ENCODE data around the gene PRR14L. TPM values are rescaled to one million over a fixed set of nuclear protein-coding genes. Genes with fewer than 3 reads are reported as not detected.

The PRR14L gene
- total RNA-seq, 1 experiment from 2014 or later: 43.9 TPM

DNA sequence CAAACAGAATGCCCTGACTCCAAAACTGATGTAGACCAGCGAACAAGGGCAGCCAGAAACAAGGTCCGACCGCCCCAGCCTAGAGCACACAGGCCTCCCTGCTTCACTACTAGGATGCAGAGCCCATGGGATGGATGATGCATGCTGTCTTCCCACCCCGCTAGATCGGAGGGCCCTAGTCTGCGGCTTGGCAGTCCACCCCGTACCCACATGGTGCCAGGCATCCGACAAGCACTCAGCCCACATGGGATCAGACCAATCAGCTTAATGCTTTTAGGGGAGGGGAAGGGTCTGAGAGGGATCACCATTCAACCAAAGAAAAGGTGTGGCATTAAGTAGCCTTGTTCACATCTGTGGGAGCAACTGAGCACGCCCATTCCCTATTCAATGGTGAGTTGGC, 118.5 kb downstream of the PRR14L start:
- no peak for TF ChIP-seq EZH2 (IDR thresholded peaks at IDR 0.05; ENCODE audit: low read depth)
- TF ChIP-seq, protein P1, sequence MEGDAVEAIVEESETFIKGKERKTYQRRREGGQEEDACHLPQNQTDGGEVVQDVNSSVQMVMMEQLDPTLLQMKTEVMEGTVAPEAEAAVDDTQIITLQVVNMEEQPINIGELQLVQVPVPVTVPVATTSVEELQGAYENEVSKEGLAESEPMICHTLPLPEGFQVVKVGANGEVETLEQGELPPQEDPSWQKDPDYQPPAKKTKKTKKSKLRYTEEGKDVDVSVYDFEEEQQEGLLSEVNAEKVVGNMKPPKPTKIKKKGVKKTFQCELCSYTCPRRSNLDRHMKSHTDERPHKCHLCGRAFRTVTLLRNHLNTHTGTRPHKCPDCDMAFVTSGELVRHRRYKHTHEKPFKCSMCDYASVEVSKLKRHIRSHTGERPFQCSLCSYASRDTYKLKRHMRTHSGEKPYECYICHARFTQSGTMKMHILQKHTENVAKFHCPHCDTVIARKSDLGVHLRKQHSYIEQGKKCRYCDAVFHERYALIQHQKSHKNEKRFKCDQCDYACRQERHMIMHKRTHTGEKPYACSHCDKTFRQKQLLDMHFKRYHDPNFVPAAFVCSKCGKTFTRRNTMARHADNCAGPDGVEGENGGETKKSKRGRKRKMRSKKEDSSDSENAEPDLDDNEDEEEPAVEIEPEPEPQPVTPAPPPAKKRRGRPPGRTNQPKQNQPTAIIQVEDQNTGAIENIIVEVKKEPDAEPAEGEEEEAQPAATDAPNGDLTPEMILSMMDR (conservative IDR thresholded peaks at IDR 0.05): no peak
- H3K4me1 ChIP-seq (replicated peaks; ENCODE audit: insufficient read depth): peaks cover 47% of the 10 kb centered on the region
- no peak overlapping the region for H2AFZ ChIP-seq
- no peaks in the 10 kb centered on the region for H3K9me2 ChIP-seq (ENCODE audit: insufficient read depth)
- intact Hi-C loops (cut with micrococcal nuclease; ENCODE audit: unreplicated experiment): loop anchor here (10.0 kb wide), 1 partner anchor 147 kb away; the partner anchor contains the start of gene EIF4ENIF1
- peaks cover 48% of the 10 kb centered on the region for H4K20me1 ChIP-seq (ENCODE audit: insufficient read depth)
- peaks cover 90% of the 10 kb centered on the region for H3K79me2 ChIP-seq (ENCODE audit: low read depth)
- H3K4me2 ChIP-seq: peak overlapping the region; percentile 86; the same call in 1 of the 2 replicates
- peaks cover 34% of the 10 kb centered on the region for H3F3A ChIP-seq (ENCODE audit: insufficient read depth, low read depth)
- no peaks in the 10 kb centered on the region for H3K9me3 ChIP-seq (ENCODE audit: insufficient read depth, low read depth)
- no peaks in the 10 kb centered on the region for H3K27me3 ChIP-seq (ENCODE audit: insufficient read depth, low read depth)
- CTCF ChIA-PET: interaction anchor here (0.5 to 1.2 kb wide), 3 partner anchors 13 to 50 kb away, joined by 3 read pairs; no protein-coding TSS in a partner anchor
- POLR2A ChIA-PET (ENCODE audit: unreplicated experiment): interaction anchor here (0.5 kb wide), 1 partner anchor 570 kb away, joined by 18 read pairs; no protein-coding TSS in a partner anchor
- H3K36me3 ChIP-seq (ENCODE audit: low read depth): 0 out of 2 replicates have a peak, but pooled peaks cover 4% of the 10 kb centered on the region
- no TSS peak for BruUV-seq (replicated peaks)
- peak overlapping the region; percentile 84; the same call in 1 of the 2 replicates for H3K4me3 ChIP-seq
- H3K27ac ChIP-seq: 0 out of 2 replicates have a peak overlapping the region, but pooled peaks have one; percentile 51
- DNase-seq: no peak

Other genes starting within 250 kb of the PRR14L start
- 46.4 and 46.8 TPM in 2 replicates for gene PISD, start 87.9 kb downstream of the PRR14L start, total RNA-seq (2021)
- 25.9 and 28.1 TPM in 2 replicates for gene DEPDC5, start 3.9 kb upstream of the PRR14L start, total RNA-seq (2021)
- gene YWHAH, start 194.4 kb upstream of the PRR14L start, total RNA-seq (2021): 131 and 132 TPM in 2 replicates